Ectodermal cell (in vitro differentiated cells): Measurements from ENCODE around the gene ABCC6.
"Not testable (repeated sequence)": the region's sequence is repeated elsewhere in the genome, so short reads cannot be mapped to it uniquely, and the experiment has no call there.

Experiments
- H3K27ac ChIP-seq: 2 replicates; pipeline ENCODE4 v1.7.0; 2013; ENCODE audit warnings: mild to moderate bottlenecking, low read depth, low read length; ENCODE audit not compliant: insufficient read depth, poor library complexity, severe bottlenecking
- H3K27me3 ChIP-seq: 2 replicates; pipeline ENCODE4 v1.7.0; 2013; ENCODE audit warnings: mild to moderate bottlenecking, low read length; ENCODE audit not compliant: insufficient read depth, control insufficient read depth, poor library complexity, severe bottlenecking
- H3K36me3 ChIP-seq: one replicate; pipeline ENCODE4 v1.7.0; 2013; ENCODE audit warnings: low read length; ENCODE audit not compliant: control insufficient read depth, insufficient read depth
- H3K4me1 ChIP-seq: one replicate; pipeline ENCODE4 v1.7.0; 2013; ENCODE audit warnings: low read length; ENCODE audit not compliant: control insufficient read depth, insufficient read depth
- H3K4me3 ChIP-seq: 2 replicates; pipeline ENCODE4 v1.7.0; 2013; ENCODE audit warnings: low read depth, low read length, control low read depth; ENCODE audit not compliant: insufficient read depth
- H3K9me3 ChIP-seq: 2 replicates; pipeline ENCODE4 v1.7.0; 2013; ENCODE audit warnings: mild to moderate bottlenecking, low read length, moderate library complexity; ENCODE audit not compliant: control insufficient read depth
- WGBS, 2 experiments: methylation state at CpG; one replicate each; pipeline ENCODE4 v1.1.7; 2013; ENCODE audit warnings: missing lambda C conversion rate in 2 of 2; 5-methylcytosine and 5-hydroxymethylcytosine counted together

ABCC6 gene

DNA sequence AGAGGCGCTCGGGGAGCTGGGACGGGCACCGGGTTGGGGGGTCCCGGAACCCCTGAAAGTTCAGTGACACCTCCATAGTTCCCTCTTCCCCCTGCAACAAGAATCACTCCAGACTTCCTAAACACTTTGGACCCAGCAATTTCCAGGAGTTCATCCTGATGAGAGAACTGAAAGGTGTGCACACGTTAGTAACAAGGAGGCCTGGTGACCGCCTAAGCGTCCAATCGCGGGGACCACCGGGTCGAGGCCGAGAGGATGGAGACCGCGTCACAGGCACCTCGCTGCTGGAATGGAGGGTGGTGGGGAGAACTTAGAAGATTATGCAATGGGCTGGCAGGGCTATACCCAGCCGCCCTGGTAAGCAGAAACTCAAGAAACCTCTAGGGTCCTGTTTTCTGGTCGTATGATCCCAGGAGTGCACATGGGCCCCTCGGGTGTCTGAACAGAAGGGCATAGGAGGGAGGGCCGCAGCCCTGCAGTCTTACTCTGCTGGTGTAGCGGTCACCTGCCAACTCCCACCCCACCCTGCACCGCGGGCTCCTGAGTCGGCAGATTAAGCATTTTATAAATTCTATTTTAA is 458 bp upstream of the ABCC6 start:
- WGBS, 2 experiments = 20% methylated on average over 1 of the region's 24 CpGs; no CpG with 5 or more reads in 1 of the 2 experiments
- H3K4me1 ChIP-seq, H3K36me3 ChIP-seq, H3K9me3 ChIP-seq, H3K27me3 ChIP-seq, H3K4me3 ChIP-seq, H3K27ac ChIP-seq: not testable (repeated sequence)

DNA sequence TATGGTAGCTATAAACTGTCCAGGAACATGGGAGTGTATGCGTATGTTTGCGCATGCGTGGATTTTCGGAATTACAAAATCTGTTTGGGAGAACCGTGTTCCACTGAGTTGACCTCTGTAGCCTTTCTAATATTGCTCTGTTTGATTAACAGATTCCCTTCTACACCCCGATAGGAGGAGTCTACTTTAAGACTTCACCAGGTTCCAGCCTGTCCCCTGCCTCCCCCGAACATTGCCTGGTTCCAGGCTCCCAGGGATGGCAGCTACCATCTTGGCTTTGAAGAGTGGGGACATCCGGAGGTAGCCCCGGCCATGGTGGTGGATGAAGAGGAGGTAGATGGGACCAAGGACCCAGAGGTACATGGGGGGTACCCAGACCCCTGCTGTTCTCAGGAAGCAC is 1.9 kb downstream of the ABCC6 start:
- H3K4me1 ChIP-seq = not testable (repeated sequence)
- WGBS, 2 experiments = 88 to 100% methylated on average over 2 of the region's 9 CpGs

GRCh38 chr16:16220449-16220848 is 2.8 kb downstream of the ABCC6 start:
- not testable (repeated sequence) for H3K27ac ChIP-seq, H3K9me3 ChIP-seq
- 95 to 100% methylated on average over 3 to 6 of the region's 9 CpGs for WGBS, 2 experiments

More for the DNA sequence above, 1.9 kb downstream of the ABCC6 start:
- not testable (repeated sequence) for H3K27me3 ChIP-seq, H3K27ac ChIP-seq, H3K9me3 ChIP-seq, H3K36me3 ChIP-seq, H3K4me3 ChIP-seq

GRCh38 chr16:16218787-16219186 is 4.5 kb downstream of the ABCC6 start:
- WGBS, 2 experiments = no CpG with 5 or more reads among the region's 5 CpGs
- H3K9me3 ChIP-seq, H3K4me1 ChIP-seq, H3K27me3 ChIP-seq, H3K36me3 ChIP-seq, H3K4me3 ChIP-seq, H3K27ac ChIP-seq: not testable (repeated sequence)

More at GRCh38 chr16:16220449-16220848, 2.8 kb downstream of the ABCC6 start:
- H3K27me3 ChIP-seq, H3K36me3 ChIP-seq, H3K4me3 ChIP-seq, H3K4me1 ChIP-seq: not testable (repeated sequence)

DNA sequence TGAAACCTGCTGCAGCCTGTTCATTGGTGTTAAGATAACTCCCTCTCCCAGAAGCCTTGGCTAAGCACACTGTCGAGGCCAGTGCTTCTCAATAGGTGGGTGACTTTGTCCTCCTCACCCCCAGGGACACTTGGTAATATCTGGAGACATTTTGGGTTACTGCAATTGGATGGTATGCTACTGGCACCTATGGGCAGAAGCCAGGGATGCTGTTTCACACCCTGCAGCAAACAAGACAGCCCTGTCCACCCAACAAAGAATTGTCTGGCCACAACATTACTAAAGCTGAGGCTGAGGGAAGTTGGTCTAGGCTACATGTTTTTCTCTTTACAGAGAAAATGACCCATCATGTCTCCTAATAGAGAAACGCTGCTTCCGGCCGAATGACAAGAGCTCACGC is 4.9 kb downstream of the ABCC6 start:
- not testable (repeated sequence) for H3K27me3 ChIP-seq, H3K9me3 ChIP-seq, H3K36me3 ChIP-seq, H3K4me3 ChIP-seq, H3K27ac ChIP-seq, H3K4me1 ChIP-seq
- WGBS, 2 experiments = no CpG with 5 or more reads among the region's 5 CpGs

DNA sequence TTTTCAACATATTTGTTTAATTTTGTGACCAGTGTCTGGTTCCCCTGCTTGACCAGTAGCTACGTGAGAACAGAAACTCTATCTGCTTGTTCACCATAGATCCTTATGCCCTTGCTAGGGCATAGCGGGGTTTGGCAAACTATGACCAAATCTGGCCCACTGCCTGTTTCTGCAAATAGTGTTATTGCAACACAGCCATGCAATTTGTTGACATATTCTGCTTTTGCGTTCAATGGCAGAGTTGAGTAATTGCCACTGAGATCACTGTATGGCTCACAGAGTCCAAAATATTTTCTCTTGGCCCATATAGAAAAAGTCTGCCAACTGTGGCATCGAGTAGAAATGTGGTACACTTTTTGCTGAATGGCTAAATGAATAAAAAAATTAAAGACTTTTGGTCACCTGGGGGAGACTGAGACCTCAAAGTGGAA is 9.4 kb downstream of the ABCC6 start:
- WGBS, 2 experiments = 88 to 100% methylated on average over 2 of the region's 4 CpGs
- H3K27me3 ChIP-seq, H3K9me3 ChIP-seq, H3K4me3 ChIP-seq, H3K27ac ChIP-seq, H3K4me1 ChIP-seq, H3K36me3 ChIP-seq: not testable (repeated sequence)

- H3K27me3 ChIP-seq, H3K9me3 ChIP-seq, H3K27ac ChIP-seq, H3K4me3 ChIP-seq, H3K36me3 ChIP-seq, H3K4me1 ChIP-seq: not testable (repeated sequence)
- 95 to 97% methylated on average over 1 of the region's 1 CpG for WGBS, 2 experiments
These were observed 11.9 kb downstream of the ABCC6 start for GRCh38 chr16:16211404-16211803.

GRCh38 chr16:16208461-16208860 is 14.8 kb downstream of the ABCC6 start:
- not testable (repeated sequence) for H3K4me1 ChIP-seq, H3K27ac ChIP-seq, H3K36me3 ChIP-seq, H3K27me3 ChIP-seq, H3K9me3 ChIP-seq, H3K4me3 ChIP-seq
- 92 to 93% methylated on average over 9 to 10 of the region's 12 CpGs for WGBS, 2 experiments

GRCh38 chr16:16207787-16208334 is 15.4 kb downstream of the ABCC6 start:
- not testable (repeated sequence) for H3K9me3 ChIP-seq, H3K4me1 ChIP-seq, H3K27me3 ChIP-seq, H3K27ac ChIP-seq, H3K4me3 ChIP-seq, H3K36me3 ChIP-seq
- WGBS, 2 experiments = 92 to 93% methylated on average over 5 to 6 of the region's 6 CpGs

GRCh38 chr16:16207097-16207786 is 16.1 kb downstream of the ABCC6 start:
- WGBS, 2 experiments = 80% methylated on average over 1 of the region's 4 CpGs; no CpG with 5 or more reads in 1 of the 2 experiments
- H3K27me3 ChIP-seq, H3K4me3 ChIP-seq, H3K36me3 ChIP-seq, H3K4me1 ChIP-seq, H3K9me3 ChIP-seq, H3K27ac ChIP-seq: not testable (repeated sequence)
